Prostate gland (tissue), 2 donors: ENCODE measurements around the gene ATXN7L2. TPM values are rescaled to one million over a fixed set of nuclear protein-coding genes. Genes with fewer than 3 reads are reported as not detected.

Experiments
- DNase-seq: peaks from one replicate; pipeline ENCODE4 v3.0.0-alpha.2; 2019; ENCODE audit warnings: low spot score
- H3K27ac ChIP-seq, 2 donors: fragments of 200-600 bp; sonication (generic); 2 replicates each; pipeline ENCODE4 v1.5.1; 2017 to 2019
- H3K27me3 ChIP-seq: fragments of 200-600 bp; sonication (generic); replicated peaks from 2 replicates; pipeline ENCODE4 v1.5.1; 2019; ENCODE audit not compliant: insufficient read depth
- H3K36me3 ChIP-seq, 2 donors: fragments of 200-600 bp; sonication (generic); 1 replicate in 1 of 2; 2 replicates in 1 of 2; pipeline versions ENCODE4 v1.5.1 to v1.8.1; 2017 to 2019
- H3K4me1 ChIP-seq: fragments of 200-600 bp; sonication (generic); replicated peaks from 2 replicates; pipeline ENCODE4 v1.5.1; 2019
- H3K4me3 ChIP-seq, 2 donors: fragments of 200-600 bp; sonication (generic); 2 replicates each; pipeline ENCODE4 v1.5.1; 2017 to 2019
- H3K9me3 ChIP-seq: fragments of 200-600 bp; sonication (generic); 2 replicates; pipeline ENCODE4 v1.5.1; 2017
- POLR2A ChIP-seq: fragments of 450-650 bp; IDR thresholded peaks from one replicate; pipeline ENCODE4 v1.6.1; 2016; ENCODE audit warnings: antibody characterized with exemption, mild to moderate bottlenecking
- POLR2AphosphoS5 ChIP-seq: sonication (generic); formaldehyde crosslinking; IDR thresholded peaks from one replicate; pipeline ENCODE4 v1.6.1; 2017; ENCODE audit warnings: antibody characterized with exemption
- WGBS: methylation state at CpG from one replicate; pipeline ENCODE4 v1.1.5; 2018; 5-methylcytosine and 5-hydroxymethylcytosine counted together
- intact Hi-C: fragments of 100-400 bp; cut with DNase I; formaldehyde crosslinking; loops from one replicate; pipeline ENCODE4 v1.14.2; 2022
- total RNA-seq, 2 donors: library from RNA; depleted of rRNA; stranded (reverse); fragments of >200 nt; gene quantifications; one replicate each; pipeline ENCODE4 v1.1.0, GENCODE V29; 2016
- TF ChIP-seq, protein P1 (sequence below), 4 experiments: fragments of 200-600 bp in 2 of 4; fragments of 450-650 bp in 2 of 4; sonication (generic) in 2 of 4; IDR thresholded peaks; 1 replicate in 3 of 4; 2 replicates in 1 of 4; pipeline ENCODE4 v1.5.1; 2016 to 2019; ENCODE audit warnings: antibody characterized with exemption in 4 of 4, mild to moderate bottlenecking in 2 of 4, moderate library complexity in 2 of 4

The ATXN7L2 gene
- total RNA-seq, 2 donors from 2014 or later, result 3.0 to 29.4 TPM

DNA sequence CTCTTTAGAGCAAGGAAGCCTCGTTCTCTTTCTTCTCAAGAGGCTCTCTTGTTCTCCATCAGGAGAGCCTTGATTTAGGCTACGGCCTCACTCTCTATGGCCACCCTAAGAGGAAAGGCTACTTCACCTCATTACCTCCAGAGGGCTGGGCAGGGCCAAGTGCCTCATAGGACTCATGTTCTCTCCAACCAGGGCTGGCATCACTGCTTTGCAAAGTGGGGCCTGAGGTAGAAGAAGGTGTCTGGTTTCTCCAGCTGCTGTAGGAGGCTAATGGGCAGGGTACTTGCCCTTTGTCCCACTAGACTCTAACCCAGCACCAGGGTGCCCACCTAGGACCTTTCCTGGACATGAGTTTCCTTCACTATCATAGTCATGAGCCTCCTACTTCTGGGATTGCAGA, 2.1 kb upstream of the ATXN7L2 start:
- peaks cover 7% of the 10 kb centered on the region for H3K4me1 ChIP-seq
- no peaks in the 10 kb centered on the region for H3K27me3 ChIP-seq
- no peak overlapping the region for H3K27ac ChIP-seq
- intact Hi-C loops, result no loop called here
- TF ChIP-seq, protein P1, sequence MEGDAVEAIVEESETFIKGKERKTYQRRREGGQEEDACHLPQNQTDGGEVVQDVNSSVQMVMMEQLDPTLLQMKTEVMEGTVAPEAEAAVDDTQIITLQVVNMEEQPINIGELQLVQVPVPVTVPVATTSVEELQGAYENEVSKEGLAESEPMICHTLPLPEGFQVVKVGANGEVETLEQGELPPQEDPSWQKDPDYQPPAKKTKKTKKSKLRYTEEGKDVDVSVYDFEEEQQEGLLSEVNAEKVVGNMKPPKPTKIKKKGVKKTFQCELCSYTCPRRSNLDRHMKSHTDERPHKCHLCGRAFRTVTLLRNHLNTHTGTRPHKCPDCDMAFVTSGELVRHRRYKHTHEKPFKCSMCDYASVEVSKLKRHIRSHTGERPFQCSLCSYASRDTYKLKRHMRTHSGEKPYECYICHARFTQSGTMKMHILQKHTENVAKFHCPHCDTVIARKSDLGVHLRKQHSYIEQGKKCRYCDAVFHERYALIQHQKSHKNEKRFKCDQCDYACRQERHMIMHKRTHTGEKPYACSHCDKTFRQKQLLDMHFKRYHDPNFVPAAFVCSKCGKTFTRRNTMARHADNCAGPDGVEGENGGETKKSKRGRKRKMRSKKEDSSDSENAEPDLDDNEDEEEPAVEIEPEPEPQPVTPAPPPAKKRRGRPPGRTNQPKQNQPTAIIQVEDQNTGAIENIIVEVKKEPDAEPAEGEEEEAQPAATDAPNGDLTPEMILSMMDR (IDR thresholded peaks at IDR 0.05), result no peak
- no peak for TF ChIP-seq POLR2A
- no peak for TF ChIP-seq POLR2AphosphoS5
- no peaks in the 10 kb centered on the region for H3K9me3 ChIP-seq
- 83% methylated on average over 2 of the region's 2 CpGs for WGBS
- no peak for DNase-seq
- H3K4me3 ChIP-seq, result no peak overlapping the region
- no peaks in the 10 kb centered on the region for H3K36me3 ChIP-seq

DNA sequence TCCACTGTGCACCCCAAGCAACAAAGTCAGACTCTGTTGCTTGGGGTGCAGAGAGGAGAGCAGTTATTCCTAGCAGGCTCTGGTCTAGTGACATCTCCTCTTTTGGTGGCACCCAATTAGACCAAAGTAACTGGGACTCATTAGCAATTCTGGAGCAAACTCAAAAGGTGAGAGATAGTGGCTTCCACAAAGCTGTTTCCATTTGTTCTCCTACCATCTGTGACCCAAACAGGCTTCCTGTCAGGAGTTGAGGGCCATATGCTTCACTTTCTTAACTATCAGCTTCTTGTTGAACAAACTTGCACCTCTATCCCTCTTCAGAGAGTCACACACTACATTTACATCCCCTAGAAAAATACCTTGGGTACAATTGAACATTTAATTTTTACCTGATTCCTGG, 1.5 kb upstream of the ATXN7L2 start:
- peaks cover 7% of the 10 kb centered on the region for H3K4me1 ChIP-seq
- H3K36me3 ChIP-seq, result no peaks in the 10 kb centered on the region
- H3K27me3 ChIP-seq, result no peaks in the 10 kb centered on the region
- no peaks in the 10 kb centered on the region for H3K9me3 ChIP-seq
- DNase-seq, result no peak
- TF ChIP-seq POLR2A (no peak), POLR2AphosphoS5 (no peak)
- TF ChIP-seq, protein P1 (IDR thresholded peaks at IDR 0.05), result no peak
- no peak overlapping the region for H3K27ac ChIP-seq
- intact Hi-C loops, result no loop called here
- no peak overlapping the region for H3K4me3 ChIP-seq

DNA sequence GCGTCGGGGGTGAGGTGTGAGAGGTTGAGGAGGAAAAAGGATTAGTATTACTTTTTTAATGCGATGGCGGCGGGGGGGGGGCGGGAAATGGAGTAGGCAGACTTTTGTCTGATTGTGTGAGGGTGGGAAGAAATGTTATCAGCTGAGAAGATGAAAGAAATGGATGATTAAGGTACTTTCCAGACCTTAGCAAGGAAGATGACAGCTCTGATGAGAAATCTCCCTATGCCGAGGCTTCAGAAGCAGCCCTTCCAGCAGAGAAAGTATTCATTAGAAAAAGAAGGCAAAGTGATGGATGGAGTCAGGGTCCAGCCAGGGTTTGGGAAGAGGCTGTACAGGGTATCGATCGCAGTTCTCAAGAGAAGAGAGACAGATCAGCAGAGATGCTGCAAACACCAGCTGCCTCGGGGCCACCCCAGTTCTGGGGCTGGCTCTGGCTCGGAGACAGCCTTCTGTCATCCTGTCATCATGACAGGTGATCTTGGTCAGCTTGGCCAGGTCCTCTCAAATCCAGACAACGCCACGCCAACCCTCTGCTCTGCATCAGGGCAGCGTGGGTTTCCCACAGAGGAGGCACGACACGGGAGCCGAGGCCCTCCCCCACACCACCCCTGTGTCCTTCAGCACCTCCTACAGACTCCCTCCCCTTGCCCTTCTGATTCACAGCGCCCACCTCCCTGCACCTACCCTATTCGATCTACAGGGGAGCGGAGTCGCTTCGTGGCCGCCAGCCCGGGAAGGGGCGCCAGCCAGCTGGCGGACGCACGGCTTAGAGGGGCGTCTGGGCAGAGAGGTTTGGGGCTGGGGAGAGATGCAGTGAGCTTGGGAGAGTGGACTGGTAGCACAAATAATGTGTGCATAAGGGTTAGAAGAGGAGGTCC, 674 bp upstream of the ATXN7L2 start:
- no peak for DNase-seq
- Histone ChIP-seq H3K4me1 (peaks cover 7% of the 10 kb centered on the region), H3K27me3 (no peaks in the 10 kb centered on the region), H3K4me3 (peak overlapping the region; percentile 19 to 90), H3K9me3 (no peaks in the 10 kb centered on the region), H3K36me3 (no peaks in the 10 kb centered on the region), H3K27ac (no peak overlapping the region)
- 10% methylated on average over 29 of the region's 29 CpGs for WGBS
- intact Hi-C loops, result no loop called here
- TF ChIP-seq, protein P1 (IDR thresholded peaks at IDR 0.05), result no peak
- TF ChIP-seq POLR2AphosphoS5, result no peak
- TF ChIP-seq POLR2A, result no peak

DNA sequence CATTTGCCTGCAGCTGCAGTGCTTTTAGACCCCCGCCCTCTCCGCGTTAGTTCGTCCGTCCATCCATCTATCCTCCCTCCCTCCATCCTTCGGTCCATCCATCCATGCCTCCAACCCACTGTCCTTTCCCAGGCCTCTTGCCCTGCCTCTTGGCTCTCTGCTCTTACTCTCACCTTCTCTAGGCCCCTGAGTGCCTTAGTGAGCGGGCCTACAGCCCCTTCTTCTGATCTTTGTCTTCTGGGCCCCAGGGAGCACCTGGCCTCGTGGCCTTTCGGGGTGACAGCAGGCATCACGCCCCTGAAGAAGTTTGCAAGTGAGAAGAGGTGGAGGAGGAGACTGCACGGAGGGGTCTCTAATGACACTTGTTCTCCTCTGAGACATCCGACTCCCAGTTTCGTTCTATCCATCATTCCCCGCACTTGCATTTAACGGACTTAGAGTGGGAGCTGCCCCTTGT, 842 bp downstream of the ATXN7L2 start:
- intact Hi-C loops, result no loop called here
- TF ChIP-seq POLR2A, result no peak
- no peak for TF ChIP-seq POLR2AphosphoS5
- TF ChIP-seq, protein P1 (IDR thresholded peaks at IDR 0.05), result no peak

DNA sequence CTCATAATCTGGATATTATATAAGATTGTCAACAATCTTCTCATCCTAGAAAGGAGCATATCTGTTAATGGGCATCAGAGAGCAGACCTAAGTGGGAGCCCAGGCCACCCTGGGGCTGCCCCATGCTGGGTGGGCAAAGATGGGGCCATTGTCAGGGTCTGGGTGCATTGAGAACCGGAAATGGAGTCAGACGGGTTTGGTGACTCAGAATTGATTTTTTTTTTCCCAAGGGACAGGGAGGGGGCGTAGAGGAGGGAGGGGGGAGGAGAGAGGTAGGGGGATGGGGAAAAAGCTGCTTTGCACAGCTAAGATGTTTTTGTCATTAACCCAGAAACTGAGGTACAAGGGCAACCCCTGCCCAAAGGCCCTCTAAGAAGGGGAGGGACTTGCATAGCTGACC, 1.3 kb downstream of the ATXN7L2 start:
- Histone ChIP-seq H3K9me3 (no peaks in the 10 kb centered on the region), H3K27ac (no peak overlapping the region), H3K27me3 (no peaks in the 10 kb centered on the region), H3K36me3 (no peaks in the 10 kb centered on the region), H3K4me3 (no peak overlapping the region), H3K4me1 (peaks cover 7% of the 10 kb centered on the region)
- TF ChIP-seq POLR2A (no peak), POLR2AphosphoS5 (no peak)
- TF ChIP-seq, protein P1 (IDR thresholded peaks at IDR 0.05), result no peak
- no peak for DNase-seq
- intact Hi-C loops, result no loop called here
- WGBS, result 14% methylated on average over 3 of the region's 3 CpGs

More for the DNA sequence above, 842 bp downstream of the ATXN7L2 start:
- Histone ChIP-seq H3K27ac (peak overlapping the region; percentile 95), H3K9me3 (no peaks in the 10 kb centered on the region), H3K36me3 (no peaks in the 10 kb centered on the region), H3K4me1 (peaks cover 7% of the 10 kb centered on the region), H3K27me3 (no peaks in the 10 kb centered on the region), H3K4me3 (peak overlapping the region; percentile 58 to 90)
- 17% methylated on average over 15 of the region's 15 CpGs for WGBS
- DNase-seq, result no peak
